ENCODE measurements around the gene LIN7A. TPM values are rescaled to one million over a fixed set of nuclear protein-coding genes. Genes with fewer than 3 reads are reported as not detected.

Gene LIN7A
- total and polyA plus RNA-seq, 2 of the 8 experiments (the other 6 are each of a cell fraction or from before 2014, with no cell fraction given), result 5.8 to 22.0 TPM

DNA sequence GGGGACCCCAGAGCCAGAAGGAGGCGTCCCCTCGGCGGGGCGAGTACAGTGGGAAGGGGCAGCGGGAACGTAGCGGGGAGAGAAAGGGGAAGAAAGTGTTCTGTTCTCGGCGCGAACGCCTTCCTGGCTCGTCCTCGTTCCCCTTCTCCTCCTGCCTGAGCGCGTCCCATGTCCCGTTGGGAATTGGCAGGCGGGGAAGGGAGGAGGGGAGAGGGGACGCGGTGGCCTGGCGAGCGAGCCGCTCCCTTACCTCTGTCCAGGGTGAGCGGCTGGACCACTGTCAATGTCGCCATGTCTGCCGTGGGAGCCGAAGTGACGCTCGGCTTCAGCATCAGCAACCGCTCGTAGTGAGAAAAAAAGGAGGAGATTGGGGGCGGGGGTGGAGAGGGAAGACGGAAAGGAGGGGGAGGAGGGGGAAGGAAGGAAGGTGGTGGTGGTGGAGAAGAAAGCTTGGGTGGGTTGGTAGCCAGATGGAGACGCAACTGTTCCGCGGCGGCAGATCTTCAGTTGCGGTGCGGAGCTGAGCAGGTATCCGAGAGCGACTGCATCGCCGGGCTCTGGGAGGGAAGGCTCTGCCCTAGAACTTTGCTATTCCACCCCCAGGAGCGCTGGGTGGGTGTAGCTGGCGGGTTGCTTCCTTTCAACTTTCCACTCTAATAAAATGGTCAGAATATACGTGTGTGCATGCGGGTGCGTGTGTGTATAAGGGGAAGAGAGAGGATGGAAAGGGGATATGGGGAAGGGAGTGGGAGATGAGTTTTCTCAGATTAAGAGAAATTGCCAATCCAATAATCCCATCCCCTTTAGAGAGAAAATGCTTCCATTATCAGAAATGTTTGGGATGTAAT is at the start of gene LIN7A (continued):
- TF ChIP-seq, protein P1, sequence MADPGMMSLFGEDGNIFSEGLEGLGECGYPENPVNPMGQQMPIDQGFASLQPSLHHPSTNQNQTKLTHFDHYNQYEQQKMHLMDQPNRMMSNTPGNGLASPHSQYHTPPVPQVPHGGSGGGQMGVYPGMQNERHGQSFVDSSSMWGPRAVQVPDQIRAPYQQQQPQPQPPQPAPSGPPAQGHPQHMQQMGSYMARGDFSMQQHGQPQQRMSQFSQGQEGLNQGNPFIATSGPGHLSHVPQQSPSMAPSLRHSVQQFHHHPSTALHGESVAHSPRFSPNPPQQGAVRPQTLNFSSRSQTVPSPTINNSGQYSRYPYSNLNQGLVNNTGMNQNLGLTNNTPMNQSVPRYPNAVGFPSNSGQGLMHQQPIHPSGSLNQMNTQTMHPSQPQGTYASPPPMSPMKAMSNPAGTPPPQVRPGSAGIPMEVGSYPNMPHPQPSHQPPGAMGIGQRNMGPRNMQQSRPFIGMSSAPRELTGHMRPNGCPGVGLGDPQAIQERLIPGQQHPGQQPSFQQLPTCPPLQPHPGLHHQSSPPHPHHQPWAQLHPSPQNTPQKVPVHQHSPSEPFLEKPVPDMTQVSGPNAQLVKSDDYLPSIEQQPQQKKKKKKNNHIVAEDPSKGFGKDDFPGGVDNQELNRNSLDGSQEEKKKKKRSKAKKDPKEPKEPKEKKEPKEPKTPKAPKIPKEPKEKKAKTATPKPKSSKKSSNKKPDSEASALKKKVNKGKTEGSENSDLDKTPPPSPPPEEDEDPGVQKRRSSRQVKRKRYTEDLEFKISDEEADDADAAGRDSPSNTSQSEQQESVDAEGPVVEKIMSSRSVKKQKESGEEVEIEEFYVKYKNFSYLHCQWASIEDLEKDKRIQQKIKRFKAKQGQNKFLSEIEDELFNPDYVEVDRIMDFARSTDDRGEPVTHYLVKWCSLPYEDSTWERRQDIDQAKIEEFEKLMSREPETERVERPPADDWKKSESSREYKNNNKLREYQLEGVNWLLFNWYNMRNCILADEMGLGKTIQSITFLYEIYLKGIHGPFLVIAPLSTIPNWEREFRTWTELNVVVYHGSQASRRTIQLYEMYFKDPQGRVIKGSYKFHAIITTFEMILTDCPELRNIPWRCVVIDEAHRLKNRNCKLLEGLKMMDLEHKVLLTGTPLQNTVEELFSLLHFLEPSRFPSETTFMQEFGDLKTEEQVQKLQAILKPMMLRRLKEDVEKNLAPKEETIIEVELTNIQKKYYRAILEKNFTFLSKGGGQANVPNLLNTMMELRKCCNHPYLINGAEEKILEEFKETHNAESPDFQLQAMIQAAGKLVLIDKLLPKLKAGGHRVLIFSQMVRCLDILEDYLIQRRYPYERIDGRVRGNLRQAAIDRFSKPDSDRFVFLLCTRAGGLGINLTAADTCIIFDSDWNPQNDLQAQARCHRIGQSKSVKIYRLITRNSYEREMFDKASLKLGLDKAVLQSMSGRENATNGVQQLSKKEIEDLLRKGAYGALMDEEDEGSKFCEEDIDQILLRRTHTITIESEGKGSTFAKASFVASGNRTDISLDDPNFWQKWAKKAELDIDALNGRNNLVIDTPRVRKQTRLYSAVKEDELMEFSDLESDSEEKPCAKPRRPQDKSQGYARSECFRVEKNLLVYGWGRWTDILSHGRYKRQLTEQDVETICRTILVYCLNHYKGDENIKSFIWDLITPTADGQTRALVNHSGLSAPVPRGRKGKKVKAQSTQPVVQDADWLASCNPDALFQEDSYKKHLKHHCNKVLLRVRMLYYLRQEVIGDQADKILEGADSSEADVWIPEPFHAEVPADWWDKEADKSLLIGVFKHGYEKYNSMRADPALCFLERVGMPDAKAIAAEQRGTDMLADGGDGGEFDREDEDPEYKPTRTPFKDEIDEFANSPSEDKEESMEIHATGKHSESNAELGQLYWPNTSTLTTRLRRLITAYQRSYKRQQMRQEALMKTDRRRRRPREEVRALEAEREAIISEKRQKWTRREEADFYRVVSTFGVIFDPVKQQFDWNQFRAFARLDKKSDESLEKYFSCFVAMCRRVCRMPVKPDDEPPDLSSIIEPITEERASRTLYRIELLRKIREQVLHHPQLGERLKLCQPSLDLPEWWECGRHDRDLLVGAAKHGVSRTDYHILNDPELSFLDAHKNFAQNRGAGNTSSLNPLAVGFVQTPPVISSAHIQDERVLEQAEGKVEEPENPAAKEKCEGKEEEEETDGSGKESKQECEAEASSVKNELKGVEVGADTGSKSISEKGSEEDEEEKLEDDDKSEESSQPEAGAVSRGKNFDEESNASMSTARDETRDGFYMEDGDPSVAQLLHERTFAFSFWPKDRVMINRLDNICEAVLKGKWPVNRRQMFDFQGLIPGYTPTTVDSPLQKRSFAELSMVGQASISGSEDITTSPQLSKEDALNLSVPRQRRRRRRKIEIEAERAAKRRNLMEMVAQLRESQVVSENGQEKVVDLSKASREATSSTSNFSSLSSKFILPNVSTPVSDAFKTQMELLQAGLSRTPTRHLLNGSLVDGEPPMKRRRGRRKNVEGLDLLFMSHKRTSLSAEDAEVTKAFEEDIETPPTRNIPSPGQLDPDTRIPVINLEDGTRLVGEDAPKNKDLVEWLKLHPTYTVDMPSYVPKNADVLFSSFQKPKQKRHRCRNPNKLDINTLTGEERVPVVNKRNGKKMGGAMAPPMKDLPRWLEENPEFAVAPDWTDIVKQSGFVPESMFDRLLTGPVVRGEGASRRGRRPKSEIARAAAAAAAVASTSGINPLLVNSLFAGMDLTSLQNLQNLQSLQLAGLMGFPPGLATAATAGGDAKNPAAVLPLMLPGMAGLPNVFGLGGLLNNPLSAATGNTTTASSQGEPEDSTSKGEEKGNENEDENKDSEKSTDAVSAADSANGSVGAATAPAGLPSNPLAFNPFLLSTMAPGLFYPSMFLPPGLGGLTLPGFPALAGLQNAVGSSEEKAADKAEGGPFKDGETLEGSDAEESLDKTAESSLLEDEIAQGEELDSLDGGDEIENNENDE (IDR thresholded peaks at IDR 0.05; ENCODE audit: insufficient replicate concordance, low read length), result no peak
